ENCODE results near the gene RARRES2. TPM values are rescaled to one million over a fixed set of nuclear protein-coding genes. Genes with fewer than 3 reads are reported as not detected.
"Not testable (repeated sequence)": the region's sequence is repeated elsewhere in the genome, so short reads cannot be mapped to it uniquely, and the experiment has no call there.

Gene RARRES2
- total and polyA plus RNA-seq, 8 donors, result 133 to 233 (median 172) TPM

DNA sequence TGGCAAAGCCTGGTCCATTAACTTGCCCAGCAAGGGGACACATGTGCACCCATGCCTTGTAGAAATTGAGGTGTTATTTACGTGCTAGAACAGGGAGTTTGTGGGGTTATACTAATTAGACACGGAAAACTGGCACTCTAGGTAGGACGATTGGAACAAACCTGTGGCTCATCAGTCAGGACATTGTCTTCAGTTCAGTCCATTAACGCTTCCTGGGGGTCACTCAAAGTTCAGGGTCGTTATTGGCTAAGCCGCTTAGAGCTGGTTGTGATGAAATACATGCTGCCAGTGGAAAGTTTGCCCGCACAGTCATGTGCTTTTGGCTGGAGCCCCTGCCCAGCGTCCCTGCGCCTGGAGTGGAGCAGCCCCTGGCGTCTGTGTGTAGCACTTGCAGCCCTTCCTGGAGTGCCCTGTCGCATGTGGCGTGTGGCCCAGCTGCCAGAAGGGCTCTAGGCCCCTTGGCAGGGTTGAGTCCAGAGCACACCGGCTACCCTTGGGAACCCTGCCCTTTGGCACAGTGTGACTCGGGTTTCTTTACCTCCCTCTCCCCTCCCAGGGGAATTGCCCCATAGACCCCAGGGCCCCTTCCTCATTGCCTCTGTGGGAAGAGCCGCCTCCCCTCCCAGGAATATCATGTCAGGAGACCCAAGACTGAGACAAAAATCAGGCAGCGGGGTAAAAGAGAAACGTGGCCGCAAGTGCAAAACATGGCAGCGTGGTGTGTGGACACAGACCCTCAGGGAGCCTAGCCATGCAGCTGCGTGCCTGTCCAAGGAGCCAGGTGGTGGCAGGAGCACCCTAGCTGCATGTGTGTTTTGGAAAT is 47.5 kb upstream of the RARRES2 start:
- H3K27me3 ChIP-seq, result no peaks in the 10 kb centered on the region
- no peaks in the 10 kb centered on the region for H3K36me3 ChIP-seq
- H3K9me3 ChIP-seq, result no peaks in the 10 kb centered on the region
- no peak overlapping the region for H3K4me3 ChIP-seq
- H3K27ac ChIP-seq, result no peak overlapping the region
- ATAC-seq, result peak; percentile 98
- DNase-seq, result peak; percentile 65 to 88 (median 77)
- intact Hi-C loops (cut with DNase I), result no loop called here
- TF ChIP-seq, protein P1, sequence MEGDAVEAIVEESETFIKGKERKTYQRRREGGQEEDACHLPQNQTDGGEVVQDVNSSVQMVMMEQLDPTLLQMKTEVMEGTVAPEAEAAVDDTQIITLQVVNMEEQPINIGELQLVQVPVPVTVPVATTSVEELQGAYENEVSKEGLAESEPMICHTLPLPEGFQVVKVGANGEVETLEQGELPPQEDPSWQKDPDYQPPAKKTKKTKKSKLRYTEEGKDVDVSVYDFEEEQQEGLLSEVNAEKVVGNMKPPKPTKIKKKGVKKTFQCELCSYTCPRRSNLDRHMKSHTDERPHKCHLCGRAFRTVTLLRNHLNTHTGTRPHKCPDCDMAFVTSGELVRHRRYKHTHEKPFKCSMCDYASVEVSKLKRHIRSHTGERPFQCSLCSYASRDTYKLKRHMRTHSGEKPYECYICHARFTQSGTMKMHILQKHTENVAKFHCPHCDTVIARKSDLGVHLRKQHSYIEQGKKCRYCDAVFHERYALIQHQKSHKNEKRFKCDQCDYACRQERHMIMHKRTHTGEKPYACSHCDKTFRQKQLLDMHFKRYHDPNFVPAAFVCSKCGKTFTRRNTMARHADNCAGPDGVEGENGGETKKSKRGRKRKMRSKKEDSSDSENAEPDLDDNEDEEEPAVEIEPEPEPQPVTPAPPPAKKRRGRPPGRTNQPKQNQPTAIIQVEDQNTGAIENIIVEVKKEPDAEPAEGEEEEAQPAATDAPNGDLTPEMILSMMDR (IDR thresholded peaks at IDR 0.05), result peak; percentile 49 to 66
- peaks cover 2 to 22% of the 10 kb centered on the region in 2 donors for H3K4me1 ChIP-seq

GRCh38 chr7:150388306-150388705 is 46.9 kb upstream of the RARRES2 start:
- peaks cover 2 to 23% of the 10 kb centered on the region in 2 donors for H3K4me1 ChIP-seq
- no peak overlapping the region for H3K4me3 ChIP-seq
- H3K36me3 ChIP-seq, result no peaks in the 10 kb centered on the region
- intact Hi-C loops (cut with DNase I), result no loop called here
- DNase-seq (peak in 2 of 4 donors; percentile 19 to 63), ATAC-seq (no peak)
- H3K27me3 ChIP-seq, result no peaks in the 10 kb centered on the region
- no peak overlapping the region for H3K27ac ChIP-seq
- H3K9me3 ChIP-seq, result no peaks in the 10 kb centered on the region
- TF ChIP-seq, protein P1 (IDR thresholded peaks at IDR 0.05), result no peak

DNA sequence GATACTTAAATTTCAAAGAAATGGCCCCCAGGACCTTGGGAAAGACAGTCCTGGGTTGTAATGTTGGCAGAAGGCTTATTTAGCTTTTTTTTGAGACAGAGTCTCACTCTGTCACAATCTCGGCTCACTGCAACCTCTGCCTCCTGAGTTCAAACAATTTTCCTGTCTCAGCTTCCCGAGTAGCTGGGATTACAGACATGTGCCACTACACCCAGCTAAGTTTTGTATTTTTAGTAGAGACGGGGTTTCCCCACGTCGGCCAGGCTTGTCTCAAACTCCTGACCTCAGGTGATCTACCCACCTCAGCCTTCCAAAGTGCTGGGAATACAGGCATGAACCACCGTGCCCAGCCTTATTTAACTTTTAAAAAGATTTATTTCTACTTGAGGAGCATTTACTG is 44.5 kb upstream of the RARRES2 start:
- intact Hi-C loops (cut with DNase I); ATAC-seq; H3K36me3 ChIP-seq; H3K9me3 ChIP-seq; DNase-seq; H3K27ac ChIP-seq; H3K4me3 ChIP-seq; H3K27me3 ChIP-seq: not testable (repeated sequence)
- H3K4me1 ChIP-seq, result peaks cover 2 to 23% of the 10 kb centered on the region in 2 donors

DNA sequence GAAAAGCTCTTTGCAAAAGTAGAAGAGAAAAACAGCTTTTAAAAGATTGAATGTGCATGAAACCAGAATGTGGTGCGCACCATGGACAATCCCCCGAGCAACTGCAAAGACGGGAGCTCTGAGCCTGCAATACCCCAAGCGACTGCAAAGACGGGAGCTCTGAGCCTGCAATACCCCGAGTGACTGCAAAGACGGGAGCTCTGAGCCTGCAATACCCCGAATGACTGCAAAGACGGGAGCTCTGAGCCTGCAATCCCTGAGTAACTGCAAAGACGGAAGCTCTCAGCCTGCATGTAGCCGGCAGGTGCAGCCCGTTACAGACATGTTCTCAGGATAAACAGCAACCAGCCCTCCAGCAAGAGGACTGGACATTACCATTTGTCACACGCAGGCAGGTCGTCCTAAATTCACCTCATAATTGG is 43.9 kb upstream of the RARRES2 start:
- DNase-seq (peak in 2 of 4 donors; percentile 13 to 16), ATAC-seq (no peak)
- Histone ChIP-seq H3K4me1 (peaks cover 2 to 27% of the 10 kb centered on the region in 2 donors), H3K9me3 (no peaks in the 10 kb centered on the region), H3K27ac (no peak overlapping the region), H3K4me3 (no peak overlapping the region), H3K27me3 (no peaks in the 10 kb centered on the region), H3K36me3 (no peaks in the 10 kb centered on the region)
- intact Hi-C loops (cut with DNase I), result no loop called here
- TF ChIP-seq, protein P1 (IDR thresholded peaks at IDR 0.05), result no peak

DNA sequence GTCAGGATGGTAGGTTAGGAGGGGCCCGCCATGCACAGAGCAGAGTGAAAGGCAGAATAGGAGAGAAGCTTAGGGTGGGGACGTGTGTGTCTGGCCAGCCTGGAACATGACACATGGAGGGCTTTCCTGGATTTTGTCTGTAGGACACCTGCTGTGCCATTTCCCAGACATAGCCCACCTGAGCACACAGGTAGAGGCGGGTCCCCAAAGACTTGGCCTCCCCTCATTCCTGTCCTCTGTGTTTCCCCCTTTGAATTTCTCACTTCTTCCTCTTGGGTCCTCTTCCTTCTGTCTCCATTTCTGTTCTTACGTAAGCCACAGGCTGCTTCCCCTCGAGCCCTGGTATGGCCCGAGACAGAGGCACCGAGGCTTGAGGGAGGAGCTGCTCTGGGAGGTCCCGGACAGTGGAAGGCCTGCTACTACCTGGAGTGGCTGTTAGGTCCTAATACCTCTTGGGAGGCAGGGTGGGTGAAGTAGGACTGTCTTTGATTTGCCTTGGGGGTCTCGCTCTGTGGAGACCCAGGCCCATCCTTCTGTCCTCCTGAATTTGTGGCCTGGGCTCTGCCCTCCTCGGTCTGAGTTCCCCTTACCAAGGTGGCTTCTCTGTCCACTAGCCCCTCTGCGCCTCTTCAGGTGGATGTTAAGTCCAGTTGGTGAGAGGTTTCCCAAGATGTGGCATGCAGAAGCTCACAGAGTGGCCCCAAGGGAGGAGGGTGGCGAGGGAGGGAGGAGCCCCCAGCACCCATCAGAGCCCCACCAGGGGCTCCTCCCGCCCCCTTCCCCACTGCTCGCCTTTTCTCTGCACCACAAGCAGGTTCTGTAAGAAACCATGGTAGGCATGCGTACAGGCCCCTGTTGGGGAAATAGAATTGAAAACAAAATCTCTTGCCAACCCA is 43.2 kb upstream of the RARRES2 start:
- Histone ChIP-seq H3K4me1 (peaks cover 6 to 34% of the 10 kb centered on the region in 2 donors), H3K36me3 (no peaks in the 10 kb centered on the region), H3K27me3 (no peaks in the 10 kb centered on the region), H3K27ac (peak overlapping the region in 1 of 2 donors; percentile 64), H3K9me3 (no peaks in the 10 kb centered on the region), H3K4me3 (no peak overlapping the region)
- intact Hi-C loops (cut with DNase I), result no loop called here
- TF ChIP-seq, protein P1 (IDR thresholded peaks at IDR 0.05), result no peak
- DNase-seq (peak in 1 of 4 donors; percentile 78), ATAC-seq (no peak)
